Uterus (tissue), 4 donors: Measurements from ENCODE around the gene TJAP1. TPM values are rescaled to one million over a fixed set of nuclear protein-coding genes. Genes with fewer than 3 reads are reported as not detected.

Experiments used
- DNase-seq, 2 donors: peaks; one replicate each; pipeline ENCODE4 v3.0.0-alpha.2; 2019 to 2020
- H3K27ac ChIP-seq, 2 donors: fragments of 200-600 bp; sonication (generic); 1 replicate in 1 of 2; 2 replicates in 1 of 2; pipeline ENCODE4 v1.5.1; 2016 to 2018
- H3K27me3 ChIP-seq, 2 donors: fragments of 200-600 bp; sonication (generic); one replicate each; pipeline ENCODE4 v1.5.1; 2018 to 2019; ENCODE audit warnings: control low read depth in 1 of 2
- H3K36me3 ChIP-seq, 2 donors: fragments of 200-600 bp; sonication (generic); one replicate each; pipeline ENCODE4 v1.5.1; 2019; ENCODE audit warnings: control low read depth in 1 of 2
- H3K4me1 ChIP-seq, 2 donors: fragments of 200-600 bp; sonication (generic); one replicate each; pipeline ENCODE4 v1.5.1; 2018 to 2019; ENCODE audit warnings: control low read depth in 1 of 2
- H3K4me3 ChIP-seq, 2 donors: fragments of 200-600 bp; sonication (generic); 1 replicate in 1 of 2; 2 replicates in 1 of 2; pipeline ENCODE4 v1.5.1; 2018 to 2019; ENCODE audit warnings: mild to moderate bottlenecking in 1 of 2
- H3K9me3 ChIP-seq, 2 donors: fragments of 200-600 bp; sonication (generic); one replicate each; pipeline ENCODE4 v1.5.1; 2019; ENCODE audit warnings: control low read depth in 1 of 2
- POLR2A ChIP-seq, 2 donors: fragments of 450-650 bp; IDR thresholded peaks; one replicate each; pipeline ENCODE4 v1.6.1; 2016; ENCODE audit warnings: antibody characterized with exemption in 2 of 2, mild to moderate bottlenecking in 1 of 2, moderate library complexity in 1 of 2
- intact Hi-C: fragments of 100-400 bp; cut with DNase I; formaldehyde crosslinking; loops from one replicate; pipeline ENCODE4 v1.15.1; 2023; ENCODE audit warnings: low total_unique reads
- total RNA-seq, 4 donors: library from RNA; depleted of rRNA in 3 of 4; stranded (reverse); fragments of >200 nt in 3 of 4; gene quantifications; one replicate each; pipeline versions ENCODE4 v1.1.0 to v1.2.4, GENCODE V29; 2014 to 2023
- TF ChIP-seq, protein P1 (sequence below), 4 experiments: fragments of 200-600 bp in 2 of 4; fragments of 450-650 bp in 2 of 4; sonication (generic) in 2 of 4; IDR thresholded peaks; one replicate each; pipeline ENCODE4 v1.5.1; 2016 to 2019; ENCODE audit warnings: antibody characterized with exemption in 4 of 4, mild to moderate bottlenecking in 2 of 4, moderate library complexity in 1 of 4
- donor health status: DM: yes; HTN: yes; CAD: no.

TJAP1 gene
- total RNA-seq, 4 donors from 2014 or later, result 12.8 to 40.8 (median 21.9) TPM

- H3K27ac ChIP-seq, result no peak overlapping the region
- DNase-seq, result no peak
- intact Hi-C loops, result no loop called here
- H3K27me3 ChIP-seq, result no peaks in the 10 kb centered on the region
- TF ChIP-seq, protein P1, sequence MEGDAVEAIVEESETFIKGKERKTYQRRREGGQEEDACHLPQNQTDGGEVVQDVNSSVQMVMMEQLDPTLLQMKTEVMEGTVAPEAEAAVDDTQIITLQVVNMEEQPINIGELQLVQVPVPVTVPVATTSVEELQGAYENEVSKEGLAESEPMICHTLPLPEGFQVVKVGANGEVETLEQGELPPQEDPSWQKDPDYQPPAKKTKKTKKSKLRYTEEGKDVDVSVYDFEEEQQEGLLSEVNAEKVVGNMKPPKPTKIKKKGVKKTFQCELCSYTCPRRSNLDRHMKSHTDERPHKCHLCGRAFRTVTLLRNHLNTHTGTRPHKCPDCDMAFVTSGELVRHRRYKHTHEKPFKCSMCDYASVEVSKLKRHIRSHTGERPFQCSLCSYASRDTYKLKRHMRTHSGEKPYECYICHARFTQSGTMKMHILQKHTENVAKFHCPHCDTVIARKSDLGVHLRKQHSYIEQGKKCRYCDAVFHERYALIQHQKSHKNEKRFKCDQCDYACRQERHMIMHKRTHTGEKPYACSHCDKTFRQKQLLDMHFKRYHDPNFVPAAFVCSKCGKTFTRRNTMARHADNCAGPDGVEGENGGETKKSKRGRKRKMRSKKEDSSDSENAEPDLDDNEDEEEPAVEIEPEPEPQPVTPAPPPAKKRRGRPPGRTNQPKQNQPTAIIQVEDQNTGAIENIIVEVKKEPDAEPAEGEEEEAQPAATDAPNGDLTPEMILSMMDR (IDR thresholded peaks at IDR 0.05), result no peak
- TF ChIP-seq POLR2A (IDR thresholded peaks at IDR 0.05), result no peak
- no peaks in the 10 kb centered on the region for H3K36me3 ChIP-seq
- no peaks in the 10 kb centered on the region for H3K9me3 ChIP-seq
- no peaks in the 10 kb centered on the region for H3K4me1 ChIP-seq
- H3K4me3 ChIP-seq, result no peak overlapping the region
Observed at GRCh38 chr6:43447604-43448003, 29.8 kb upstream of the TJAP1 start.

GRCh38 chr6:43448916-43449315 is 28.5 kb upstream of the TJAP1 start:
- DNase-seq, result no peak
- no peaks in the 10 kb centered on the region for H3K36me3 ChIP-seq
- intact Hi-C loops, result no loop called here

DNA sequence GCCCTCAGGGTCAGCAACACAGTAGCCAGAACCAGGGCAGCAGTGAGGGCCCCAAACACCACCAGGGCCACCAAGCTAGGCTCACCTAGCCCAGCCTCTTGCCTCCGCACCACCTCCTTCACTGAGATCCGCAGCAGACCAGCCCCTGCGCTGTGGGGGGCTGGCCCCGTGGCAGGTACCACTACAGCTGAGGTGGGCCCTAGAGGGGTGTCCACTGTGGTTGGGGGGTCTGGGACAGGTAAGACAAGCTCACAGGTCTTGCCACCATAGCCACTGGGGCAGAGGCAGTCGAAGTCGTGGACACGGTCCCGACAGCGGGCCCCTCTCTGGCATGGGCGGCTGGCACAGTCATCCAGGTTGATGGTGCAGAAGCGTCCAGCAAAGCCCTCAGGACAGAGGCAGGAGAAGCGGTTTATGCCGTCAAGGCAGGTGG is 26.7 kb upstream of the TJAP1 start:
- H3K27ac ChIP-seq, result no peak overlapping the region
- DNase-seq, result no peak
- intact Hi-C loops, result no loop called here
- TF ChIP-seq, protein P1 (IDR thresholded peaks at IDR 0.05), result no peak
- TF ChIP-seq POLR2A (IDR thresholded peaks at IDR 0.05), result no peak
- no peaks in the 10 kb centered on the region for H3K27me3 ChIP-seq
- H3K4me3 ChIP-seq, result no peak overlapping the region
- H3K36me3 ChIP-seq, result no peaks in the 10 kb centered on the region
- peaks cover 0 to 5% of the 10 kb centered on the region in 2 donors for H3K4me1 ChIP-seq
- H3K9me3 ChIP-seq, result peaks cover 0 to 4% of the 10 kb centered on the region in 2 donors

More at GRCh38 chr6:43448916-43449315, 28.5 kb upstream of the TJAP1 start:
- no peaks in the 10 kb centered on the region for H3K9me3 ChIP-seq
- H3K27me3 ChIP-seq, result no peaks in the 10 kb centered on the region
- H3K4me1 ChIP-seq, result no peaks in the 10 kb centered on the region
- H3K4me3 ChIP-seq, result no peak overlapping the region
- no peak overlapping the region for H3K27ac ChIP-seq
- TF ChIP-seq, protein P1 (IDR thresholded peaks at IDR 0.05), result no peak
- TF ChIP-seq POLR2A (IDR thresholded peaks at IDR 0.05), result no peak

DNA sequence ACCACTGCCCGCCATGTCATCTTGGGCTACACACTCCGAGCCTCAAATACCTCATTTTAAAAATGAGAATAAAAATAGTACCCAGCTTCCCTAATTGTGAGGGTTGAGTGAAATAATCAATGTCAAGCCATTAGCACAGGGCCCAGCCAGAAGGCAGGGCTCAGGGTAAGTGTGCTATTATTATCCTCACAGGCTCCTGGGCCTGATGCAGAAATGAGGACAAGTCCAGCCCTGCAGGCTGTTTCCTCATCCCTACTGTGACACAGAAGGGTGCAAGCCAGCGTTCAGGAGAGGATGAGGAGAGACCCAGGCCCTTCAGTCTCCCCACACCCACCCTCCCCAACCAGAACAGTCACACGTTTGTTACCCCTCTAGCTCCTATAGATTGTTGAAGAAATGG is 26.0 kb upstream of the TJAP1 start:
- no peaks in the 10 kb centered on the region for H3K36me3 ChIP-seq
- no peak overlapping the region for H3K27ac ChIP-seq
- TF ChIP-seq, protein P1 (IDR thresholded peaks at IDR 0.05), result no peak
- no peak for TF ChIP-seq POLR2A (IDR thresholded peaks at IDR 0.05)
- H3K9me3 ChIP-seq, result peaks cover 0 to 4% of the 10 kb centered on the region in 2 donors
- intact Hi-C loops, result no loop called here
- peaks cover under 1 to 6% of the 10 kb centered on the region in 2 donors for H3K27me3 ChIP-seq
- DNase-seq, result no peak
- no peak overlapping the region for H3K4me3 ChIP-seq
- peaks cover 0 to 6% of the 10 kb centered on the region in 2 donors for H3K4me1 ChIP-seq

DNA sequence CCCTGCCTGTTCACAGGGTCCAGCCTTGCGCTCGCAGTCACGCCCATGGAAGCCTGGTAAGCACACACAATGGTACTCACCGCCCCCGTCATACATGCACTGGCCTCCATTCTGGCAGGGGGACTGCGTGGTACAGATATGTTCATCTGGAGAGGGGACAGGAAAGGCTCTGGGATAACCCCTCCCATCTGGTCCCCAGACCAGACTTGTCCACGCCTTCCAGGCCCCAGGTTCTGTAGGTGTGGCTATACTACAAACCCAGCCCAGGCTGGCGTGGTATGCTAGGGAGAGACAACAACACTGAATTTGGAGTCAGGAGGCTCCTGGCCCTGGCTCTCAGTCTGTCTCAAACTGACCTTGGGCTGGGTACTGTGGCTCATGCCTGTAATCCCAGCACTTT is 25.4 kb upstream of the TJAP1 start:
- Histone ChIP-seq H3K27ac (no peak overlapping the region), H3K4me1 (peaks cover 0 to 6% of the 10 kb centered on the region in 2 donors), H3K9me3 (peaks cover 0 to 4% of the 10 kb centered on the region in 2 donors), H3K4me3 (no peak overlapping the region), H3K36me3 (no peaks in the 10 kb centered on the region), H3K27me3 (peaks cover 4 to 10% of the 10 kb centered on the region in 2 donors)
- no peak for TF ChIP-seq POLR2A (IDR thresholded peaks at IDR 0.05)
- TF ChIP-seq, protein P1 (IDR thresholded peaks at IDR 0.05), result no peak
- no peak for DNase-seq
- intact Hi-C loops, result no loop called here
